Sciatic nerve (tissue), 2 donors: Measurements from ENCODE around the gene HDAC4. TPM values are rescaled to one million over a fixed set of nuclear protein-coding genes. Genes with fewer than 3 reads are reported as not detected.

ENCODE experiments used
- ATAC-seq: fragments of 200-7000 bp; cut with Tn5 transposase; one replicate; pipeline ENCODE4 v1.9.1; 2020; ENCODE audit warnings: mild to moderate bottlenecking, moderate library complexity
- DNase-seq: peaks from one replicate; pipeline ENCODE4 v3.0.0-alpha.2; 2020; ENCODE audit warnings: low spot score
- intact Hi-C: fragments of 100-400 bp; cut with DNase I; formaldehyde crosslinking; loops from one replicate; pipeline ENCODE4 v1.14.2; 2022
- total RNA-seq: library from RNA; stranded (reverse); fragmentation: NEBNext Ultra II Directional; extraction: Animal tissue kit (Norgen Biotek cat#: 25700); gene quantifications from one replicate; pipeline ENCODE4 v1.2.1, GENCODE V29; 2021
- donor health status: DM: no; HTN: no; CAD: no.
- donor health status: DM: no; HTN: no; CAD: no.

Gene HDAC4
- total RNA-seq, 1 donor from 2014 or later, result 99.5 TPM

DNA sequence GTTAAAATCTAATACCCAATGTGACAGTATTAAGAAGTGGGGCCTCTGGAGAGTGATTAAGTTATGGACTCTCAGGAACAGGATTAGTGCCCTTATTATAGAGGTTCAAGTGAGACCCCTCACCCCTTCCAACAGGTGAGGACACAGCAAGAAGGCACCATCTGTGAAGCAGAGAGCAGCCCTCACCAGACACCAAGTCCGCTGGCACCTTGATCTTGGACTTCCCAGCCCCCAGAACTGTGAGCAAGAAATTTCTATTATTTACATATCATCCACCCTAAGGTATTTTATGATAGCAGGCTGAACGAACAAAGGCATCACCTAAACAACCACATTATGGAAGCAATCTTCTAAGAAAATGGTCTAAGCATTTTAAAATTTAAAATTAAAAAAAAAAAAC lies 59.0 kb downstream of the HDAC4 start:
- no peak for ATAC-seq
- intact Hi-C loops, result no loop called here
- DNase-seq, result no peak

- DNase-seq (no peak), ATAC-seq (no peak)
- intact Hi-C loops, result no loop called here
Measured at GRCh38 chr2:239341146-239341732, 59.6 kb downstream of the HDAC4 start.

DNA sequence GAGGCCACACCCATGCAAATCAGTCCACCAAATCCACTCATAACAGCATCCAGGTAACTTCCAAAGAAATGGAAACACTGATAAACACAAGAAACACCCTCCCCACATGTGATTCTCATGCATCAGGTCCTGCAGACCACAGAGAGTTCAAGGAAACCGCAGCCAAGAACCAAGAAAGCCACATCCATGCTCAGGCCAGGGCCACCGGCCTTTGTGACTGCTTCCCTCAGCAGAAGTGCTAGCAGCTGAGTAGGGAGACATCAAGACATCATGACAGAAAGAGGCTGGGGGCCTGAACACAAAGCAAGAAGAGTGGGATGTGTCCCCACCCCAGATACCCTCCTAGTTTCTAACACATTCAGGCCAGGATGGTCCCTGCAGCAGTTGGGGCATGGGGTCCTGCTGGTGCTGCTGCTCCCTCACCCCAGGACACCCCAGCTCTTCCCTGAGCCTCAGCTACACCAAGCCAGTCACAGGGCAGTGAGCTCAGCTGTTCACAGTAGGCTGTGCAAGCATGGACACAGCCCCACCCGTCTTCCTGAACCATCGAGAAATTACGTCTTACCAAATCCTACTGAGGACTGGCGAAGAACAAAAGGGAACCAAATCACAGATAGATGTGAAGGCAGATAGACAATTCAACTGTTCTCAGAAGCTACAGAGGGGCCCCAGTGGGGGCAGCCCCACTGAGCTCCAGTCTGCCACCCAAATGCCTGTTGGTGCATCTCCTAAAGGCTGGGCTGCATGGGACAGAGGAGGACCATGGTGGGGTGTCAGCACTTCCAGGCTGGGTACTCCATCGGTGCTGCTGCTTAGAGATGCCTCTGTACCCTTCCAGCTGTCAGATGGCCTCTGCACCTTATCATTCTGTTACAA lies 60.9 kb downstream of the HDAC4 start:
- intact Hi-C loops, result no loop called here
- ATAC-seq (no peak), DNase-seq (no peak)

GRCh38 chr2:239339241-239339640 lies 61.6 kb downstream of the HDAC4 start:
- intact Hi-C loops, result no loop called here
- DNase-seq, result no peak
- no peak for ATAC-seq

GRCh38 chr2:239337877-239338484 lies 62.8 kb downstream of the HDAC4 start:
- intact Hi-C loops, result no loop called here
- ATAC-seq (no peak), DNase-seq (no peak)

DNA sequence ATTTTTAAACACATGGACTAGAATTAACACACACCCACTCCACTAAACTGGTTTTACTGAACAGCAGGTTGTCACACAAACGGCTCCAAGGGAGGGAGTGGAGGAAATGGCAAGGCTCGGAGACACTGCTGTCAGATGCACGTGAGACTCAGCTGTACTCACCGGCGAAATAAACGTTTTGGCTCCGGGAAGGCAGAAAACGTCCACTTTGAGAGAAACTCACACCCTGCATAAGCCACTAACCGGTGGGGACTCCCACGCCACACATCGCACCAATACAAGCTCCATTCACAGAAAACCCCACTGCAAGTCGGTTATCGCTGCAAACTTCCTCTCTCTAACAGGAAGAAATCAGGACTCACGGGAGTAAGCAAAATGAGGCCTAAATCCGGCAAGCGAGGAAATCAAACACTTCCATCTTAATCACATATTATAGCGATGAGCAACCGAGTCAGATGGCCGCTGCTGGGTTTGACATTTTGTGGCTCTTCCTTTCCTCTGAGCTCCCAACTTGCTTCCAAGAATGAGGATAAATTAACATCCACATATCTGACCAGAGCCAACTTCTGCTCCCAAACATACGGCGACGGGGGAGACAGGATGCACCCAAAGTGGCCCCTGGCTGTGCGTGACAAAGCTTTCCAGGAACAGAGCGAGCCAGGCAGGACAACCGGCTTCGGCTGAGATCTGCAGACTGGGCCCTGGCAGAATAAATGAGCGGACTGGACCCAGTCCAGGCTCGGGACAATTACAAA lies 63.5 kb downstream of the HDAC4 start:
- DNase-seq (no peak), ATAC-seq (no peak)
- intact Hi-C loops, result no loop called here

DNA sequence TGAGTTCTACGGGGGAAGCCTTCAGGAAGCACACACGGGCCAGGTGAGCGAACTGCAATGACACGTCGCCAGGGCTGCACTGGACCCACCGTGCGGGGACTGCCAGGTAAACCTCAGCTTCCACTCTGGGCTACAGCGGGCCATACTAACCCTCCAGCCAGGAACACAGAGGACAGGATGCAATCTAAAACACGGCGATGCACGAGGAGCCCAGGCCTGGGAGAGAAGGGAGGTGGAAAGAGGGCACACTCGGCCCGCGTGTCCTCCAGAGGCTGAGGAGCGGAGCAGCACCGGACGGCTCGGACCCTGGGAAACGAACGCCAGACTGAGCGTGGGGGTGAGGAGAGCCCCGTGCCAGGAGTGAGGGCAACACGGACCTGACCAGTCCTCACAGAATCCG lies 69.3 kb downstream of the HDAC4 start:
- intact Hi-C loops, result no loop called here
- no peak for ATAC-seq
- DNase-seq, result peak; percentile 52

DNA sequence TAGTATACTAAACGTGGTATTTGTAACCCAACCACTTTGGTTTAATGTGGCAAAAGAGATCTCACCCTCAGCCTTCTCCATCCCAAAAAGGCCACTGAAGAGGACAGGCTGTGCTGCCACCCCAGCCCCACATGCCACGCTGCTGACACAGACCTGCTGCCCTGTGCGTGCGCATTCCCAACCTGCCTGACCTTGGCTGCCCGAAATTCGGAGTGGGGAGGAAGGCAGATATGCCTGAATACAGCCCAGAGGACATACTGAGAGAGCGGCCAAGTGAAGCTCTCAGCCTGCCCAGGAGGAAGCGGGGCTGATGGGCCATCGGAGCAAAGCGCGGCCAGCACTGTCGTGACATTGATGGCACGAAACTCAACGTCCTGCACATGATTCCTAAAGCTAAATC lies 70.0 kb downstream of the HDAC4 start:
- DNase-seq (no peak), ATAC-seq (no peak)
- intact Hi-C loops, result no loop called here

DNA sequence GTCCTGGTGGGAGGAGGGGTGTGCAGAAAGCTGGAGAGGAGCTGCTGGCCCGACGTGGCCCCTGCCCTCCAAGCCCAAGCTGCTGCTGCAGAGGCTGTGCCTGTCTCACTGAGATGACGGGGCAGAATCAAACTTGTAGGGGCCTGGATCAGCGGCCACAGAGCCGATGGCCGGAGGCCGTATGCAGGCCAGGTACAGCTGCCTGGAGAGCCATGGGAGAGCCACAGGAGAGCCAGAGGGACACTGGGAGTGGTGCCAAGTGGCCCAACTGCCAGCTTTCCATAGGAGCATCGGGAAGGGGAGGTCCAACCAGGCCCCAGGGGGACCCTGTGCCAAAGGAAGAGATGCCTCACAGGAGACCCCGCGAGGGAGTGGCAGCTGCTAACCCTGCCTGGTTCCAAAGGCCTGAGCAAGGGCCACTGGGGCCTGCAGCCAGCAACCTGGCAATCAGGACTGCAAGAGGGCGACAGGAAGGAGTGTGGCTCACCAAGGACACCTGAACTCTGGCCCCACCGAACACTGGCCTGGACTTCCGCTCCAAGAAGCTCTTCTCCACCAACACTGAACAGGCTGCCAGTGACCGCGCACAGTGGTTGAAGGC lies 70.7 kb downstream of the HDAC4 start:
- intact Hi-C loops, result no loop called here
- DNase-seq (peak; percentile 60), ATAC-seq (no peak)

DNA sequence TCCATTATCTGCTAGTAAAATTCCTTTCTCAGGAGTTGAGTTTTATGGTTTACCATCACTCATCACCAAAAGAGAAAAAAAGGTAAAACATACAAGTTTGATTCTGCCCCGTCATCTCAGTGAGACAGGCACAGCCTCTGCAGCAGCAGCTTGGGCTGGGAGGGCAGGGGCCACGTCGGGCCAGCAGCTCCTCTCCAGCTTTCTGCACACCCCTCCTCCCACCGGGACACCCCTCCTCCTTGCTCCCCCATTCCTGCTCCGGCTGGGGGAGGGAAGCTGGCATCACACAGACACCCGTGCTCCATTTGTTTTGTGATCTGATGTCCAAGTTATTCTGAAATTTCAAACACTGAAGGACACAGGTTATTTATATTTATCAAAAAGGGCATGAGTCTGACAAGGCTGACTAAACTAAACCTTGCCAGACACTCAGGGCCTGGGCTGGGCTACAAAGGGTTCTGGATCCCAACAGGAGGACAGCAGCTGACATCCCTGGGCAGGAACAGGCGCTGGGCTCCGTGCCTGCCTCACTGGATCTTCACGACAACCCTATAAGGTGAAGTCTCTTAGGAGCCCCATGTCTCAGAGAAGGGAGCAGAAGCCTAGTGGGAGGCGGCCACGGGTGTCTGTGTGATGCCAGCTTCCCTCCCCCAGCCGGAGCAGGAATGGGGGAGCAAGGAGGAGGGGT lies 71.4 kb downstream of the HDAC4 start:
- DNase-seq (peak; percentile 54), ATAC-seq (peak; percentile 21)
- intact Hi-C loops, result no loop called here

GRCh38 chr2:239328351-239329191 lies 72.2 kb downstream of the HDAC4 start:
- intact Hi-C loops, result no loop called here
- DNase-seq (peak; percentile 84), ATAC-seq (peak; percentile 92)

DNA sequence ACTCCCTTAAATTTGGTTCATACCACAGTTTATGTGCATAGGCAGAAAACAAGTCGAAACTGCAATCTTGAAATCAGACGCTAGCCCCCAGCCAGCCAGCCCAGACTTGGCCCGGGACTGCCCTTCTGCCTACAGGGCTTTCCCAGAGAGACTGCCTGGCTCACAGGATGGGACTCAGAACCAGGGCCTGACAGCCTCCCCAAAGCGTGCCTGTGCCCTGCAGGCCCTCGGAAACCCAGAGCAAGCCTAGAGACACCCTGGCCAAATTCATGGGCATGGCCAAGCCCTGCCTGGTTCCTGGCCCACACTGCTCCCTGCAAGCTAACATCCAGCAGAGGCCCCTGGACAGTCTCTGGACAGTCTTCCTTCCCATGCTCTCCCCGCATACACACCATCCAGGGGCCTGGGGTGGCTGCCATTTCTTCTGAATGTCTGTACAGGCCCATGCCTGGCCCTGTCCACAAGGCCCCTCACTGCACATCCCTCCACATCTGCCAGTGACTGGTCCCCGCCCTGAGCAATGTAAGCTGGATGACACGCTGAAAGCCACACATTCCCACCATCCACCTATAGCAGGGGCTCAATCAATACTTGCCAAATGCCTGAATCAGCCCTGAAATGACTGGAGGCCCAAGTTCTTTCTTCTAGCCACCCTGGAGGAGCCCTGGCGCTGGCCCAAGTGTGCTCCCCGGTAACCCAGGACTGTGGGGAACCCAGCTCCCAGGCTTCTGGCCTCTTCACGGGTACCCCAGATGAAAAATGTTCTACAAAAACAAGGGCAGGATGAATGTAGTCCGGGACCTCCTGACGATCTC lies 73.1 kb downstream of the HDAC4 start:
- ATAC-seq, result peak; percentile 14
- intact Hi-C loops, result no loop called here
- DNase-seq, result peak; percentile 66

GRCh38 chr2:239326831-239327535 lies 73.8 kb downstream of the HDAC4 start:
- intact Hi-C loops, result no loop called here
- ATAC-seq (no peak), DNase-seq (peak; percentile 49)

- DNase-seq (peak; percentile 59), ATAC-seq (no peak)
- intact Hi-C loops, result no loop called here
Measured at GRCh38 chr2:239324456-239324855, 76.4 kb downstream of the HDAC4 start.

GRCh38 chr2:239323447-239323846 lies 77.4 kb downstream of the HDAC4 start:
- ATAC-seq (no peak), DNase-seq (peak; percentile 36)
- intact Hi-C loops, result no loop called here

DNA sequence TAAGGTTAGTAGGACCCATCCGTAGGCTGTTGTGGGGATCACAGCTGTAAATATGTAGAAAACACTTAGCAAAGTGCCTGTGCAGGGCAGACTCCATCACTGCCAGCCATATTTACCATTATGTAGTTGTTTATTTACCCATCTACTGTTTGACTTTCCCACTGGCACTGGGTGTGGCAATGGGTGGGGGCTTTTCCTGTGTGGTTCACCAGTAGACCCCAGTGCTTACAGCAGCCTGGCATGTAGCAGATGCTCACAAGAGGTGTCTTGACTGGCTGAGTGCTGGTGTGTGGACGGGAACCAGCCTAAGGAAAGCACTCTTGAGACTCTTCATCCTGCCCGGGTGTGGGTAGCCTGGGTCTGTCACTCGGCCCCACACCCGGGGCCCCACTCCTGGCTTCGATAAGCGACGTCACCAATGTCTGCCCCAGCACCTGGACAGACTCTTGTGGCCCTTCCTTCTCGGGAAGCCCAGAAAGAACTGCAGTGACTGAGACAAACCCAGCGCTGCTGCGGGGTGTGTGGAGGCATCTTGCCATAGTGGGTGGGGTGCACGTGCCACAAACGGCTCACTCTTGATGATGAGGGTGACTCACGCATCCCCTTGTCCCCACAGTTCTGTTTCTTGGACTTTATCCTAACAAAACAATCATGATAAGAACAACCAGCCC lies 78.3 kb downstream of the HDAC4 start:
- DNase-seq, result peak; percentile 55
- intact Hi-C loops, result no loop called here
- ATAC-seq, result no peak
